Upper lobe of left lung (tissue), 4 donors: ENCODE results near the gene GAS2.

ENCODE experiments used
- POLR2A ChIP-seq, 4 donors: fragments of 450-650 bp; IDR thresholded peaks; one replicate each; pipeline ENCODE4 v1.5.1; 2016 to 2017; ENCODE audit warnings: antibody characterized with exemption in 4 of 4, mild to moderate bottlenecking in 2 of 4
- POLR2AphosphoS5 ChIP-seq, 2 donors: sonication (generic); formaldehyde crosslinking; IDR thresholded peaks; one replicate each; pipeline ENCODE4 v1.5.1; 2017; ENCODE audit warnings: antibody characterized with exemption in 2 of 2
- TF ChIP-seq, protein P1 (sequence below), 6 experiments: fragments of 450-650 bp in 4 of 6; fragments of 200-600 bp in 2 of 6; sonication (generic) in 2 of 6; IDR thresholded peaks; one replicate each; pipeline ENCODE4 v1.5.1; 2016 to 2019; ENCODE audit warnings: antibody characterized with exemption in 6 of 6

DNA sequence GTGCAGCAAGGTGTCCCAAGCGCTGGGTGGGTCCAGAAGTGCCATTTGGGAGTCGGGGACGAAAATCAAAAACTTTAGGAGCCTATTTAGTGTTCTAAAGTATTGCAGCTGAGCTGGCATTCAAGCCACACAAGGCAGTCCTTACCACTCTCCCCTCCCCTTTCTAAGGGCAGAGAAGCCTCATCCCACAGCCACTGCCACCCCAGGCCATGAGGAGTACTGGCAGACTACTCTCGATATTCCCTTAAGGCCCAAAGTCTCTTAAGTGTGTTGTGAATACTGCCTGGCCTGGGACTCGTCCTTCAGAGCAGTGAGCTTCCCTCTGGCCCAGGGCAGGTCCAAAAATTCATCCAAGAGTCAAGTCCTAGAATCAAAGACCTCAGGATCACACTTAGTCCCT is 48.5 kb upstream of the GAS2 start:
- no peak for TF ChIP-seq POLR2AphosphoS5 (IDR thresholded peaks at IDR 0.05)
- TF ChIP-seq, protein P1, sequence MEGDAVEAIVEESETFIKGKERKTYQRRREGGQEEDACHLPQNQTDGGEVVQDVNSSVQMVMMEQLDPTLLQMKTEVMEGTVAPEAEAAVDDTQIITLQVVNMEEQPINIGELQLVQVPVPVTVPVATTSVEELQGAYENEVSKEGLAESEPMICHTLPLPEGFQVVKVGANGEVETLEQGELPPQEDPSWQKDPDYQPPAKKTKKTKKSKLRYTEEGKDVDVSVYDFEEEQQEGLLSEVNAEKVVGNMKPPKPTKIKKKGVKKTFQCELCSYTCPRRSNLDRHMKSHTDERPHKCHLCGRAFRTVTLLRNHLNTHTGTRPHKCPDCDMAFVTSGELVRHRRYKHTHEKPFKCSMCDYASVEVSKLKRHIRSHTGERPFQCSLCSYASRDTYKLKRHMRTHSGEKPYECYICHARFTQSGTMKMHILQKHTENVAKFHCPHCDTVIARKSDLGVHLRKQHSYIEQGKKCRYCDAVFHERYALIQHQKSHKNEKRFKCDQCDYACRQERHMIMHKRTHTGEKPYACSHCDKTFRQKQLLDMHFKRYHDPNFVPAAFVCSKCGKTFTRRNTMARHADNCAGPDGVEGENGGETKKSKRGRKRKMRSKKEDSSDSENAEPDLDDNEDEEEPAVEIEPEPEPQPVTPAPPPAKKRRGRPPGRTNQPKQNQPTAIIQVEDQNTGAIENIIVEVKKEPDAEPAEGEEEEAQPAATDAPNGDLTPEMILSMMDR (IDR thresholded peaks at IDR 0.05), result no peak
- no peak for TF ChIP-seq POLR2A (IDR thresholded peaks at IDR 0.05)
